Activated CD4-positive, alpha-beta memory T cell treated with anti-CD3 and anti-CD28 coated beads, Interleukin-2, amount 10 ng/mL, durations not matched to agents 7 days and 5 days (primary cell): ENCODE data around the gene HLF. TPM values are rescaled to one million over a fixed set of nuclear protein-coding genes. Genes with fewer than 3 reads are reported as not detected.
"Not testable (repeated sequence)": the region's sequence is repeated elsewhere in the genome, so short reads cannot be mapped to it uniquely, and the experiment has no call there.

Experiments used
- CTCF ChIA-PET: fragments of 350-600 bp; sonication (Branson Sonifier 250); formaldehyde crosslinking; loops from one replicate; lab custom pipeline; 2021; ENCODE audit warnings: antibody characterized with exemption, inconsistent platforms; lab: Charles Lee
- POLR2A ChIA-PET: fragments of 350-600 bp; sonication (Branson Sonifier 250); formaldehyde crosslinking; loops from one replicate; lab custom pipeline; 2021; ENCODE audit warnings: antibody characterized with exemption; lab: Charles Lee
- DNase-seq: peaks from one replicate; pipeline ENCODE4 v3.0.0-alpha.2; 2020
- H3K27ac Mint-ChIP-seq: one replicate; pipeline ENCODE4 v1.8.0; 2021; ENCODE audit warnings: mild to moderate bottlenecking, mixed read lengths
- H3K27me3 Mint-ChIP-seq: one replicate; pipeline ENCODE4 v1.8.0; 2021; ENCODE audit warnings: mixed read lengths
- H3K36me3 Mint-ChIP-seq: one replicate; pipeline ENCODE4 v1.8.0; 2021; ENCODE audit warnings: low read depth, mixed read lengths
- H3K4me1 Mint-ChIP-seq: one replicate; pipeline ENCODE4 v1.8.0; 2021; ENCODE audit warnings: mixed read lengths
- H3K4me3 Mint-ChIP-seq: one replicate; pipeline ENCODE4 v1.8.0; 2021; ENCODE audit warnings: mild to moderate bottlenecking, mixed read lengths
- H3K9me3 Mint-ChIP-seq: one replicate; pipeline ENCODE4 v1.8.0; 2021; ENCODE audit warnings: mixed read lengths
- total RNA-seq, 2 experiments: library from RNA; stranded (reverse); gene quantifications; one replicate each; pipeline ENCODE4 v1.2.3, GENCODE V29; 2021

The HLF gene
- total RNA-seq, 2 experiments from 2014 or later: 2.8 to 3.3 TPM

- Mint-ChIP-seq H3K36me3 (no peaks in the 10 kb centered on the region), H3K27me3 (peaks cover 5% of the 10 kb centered on the region)
- CTCF ChIA-PET: interaction anchor here (1.2 to 2.0 kb wide), 3 partner anchors 22 to 31 kb away, joined by 3 to 6 read pairs (median 3); no protein-coding TSS in a partner anchor
These were observed 61.3 kb downstream of the HLF start for GRCh38 chr17:55326030-55326429.

GRCh38 chr17:55327225-55328088 is 62.7 kb downstream of the HLF start:
- Mint-ChIP-seq H3K4me3 (no peak overlapping the region), H3K27me3 (peaks cover 5% of the 10 kb centered on the region), H3K4me1 (peaks cover 2% of the 10 kb centered on the region), H3K36me3 (no peaks in the 10 kb centered on the region), H3K27ac (no peak overlapping the region), H3K9me3 (peaks cover 4% of the 10 kb centered on the region)
- no peak for DNase-seq
- ChIA-PET POLR2A (no interaction called here), CTCF (no interaction called here)

More at GRCh38 chr17:55326030-55326429, 61.3 kb downstream of the HLF start:
- POLR2A ChIA-PET: no interaction called here
- no peak overlapping the region for H3K4me3 Mint-ChIP-seq
- no peak for DNase-seq
- H3K9me3 Mint-ChIP-seq: peaks cover 4% of the 10 kb centered on the region
- no peaks in the 10 kb centered on the region for H3K4me1 Mint-ChIP-seq
- H3K27ac Mint-ChIP-seq: no peak overlapping the region

- POLR2A ChIA-PET, CTCF ChIA-PET, H3K36me3 Mint-ChIP-seq, H3K9me3 Mint-ChIP-seq, H3K4me1 Mint-ChIP-seq, H3K4me3 Mint-ChIP-seq, H3K27me3 Mint-ChIP-seq, H3K27ac Mint-ChIP-seq, DNase-seq: not testable (repeated sequence)
These were observed 63.8 kb downstream of the HLF start for GRCh38 chr17:55328514-55328913.

- Mint-ChIP-seq H3K36me3 (no peaks in the 10 kb centered on the region), H3K9me3 (peaks cover 4% of the 10 kb centered on the region), H3K4me1 (peaks cover 2% of the 10 kb centered on the region), H3K27me3 (peaks cover 5% of the 10 kb centered on the region), H3K4me3 (no peak overlapping the region), H3K27ac (no peak overlapping the region)
- POLR2A ChIA-PET: no interaction called here
- CTCF ChIA-PET: interaction anchor here (1.1 kb wide), 2 partner anchors 17 to 26 kb away, joined by 4 to 5 read pairs; no protein-coding TSS in a partner anchor
- DNase-seq: no peak
These were observed 65.7 kb downstream of the HLF start for GRCh38 chr17:55330344-55330933.

- Mint-ChIP-seq H3K4me3 (no peak overlapping the region), H3K9me3 (peaks cover 4% of the 10 kb centered on the region), H3K27ac (no peak overlapping the region), H3K4me1 (peaks cover 2% of the 10 kb centered on the region), H3K36me3 (no peaks in the 10 kb centered on the region), H3K27me3 (peaks cover 10% of the 10 kb centered on the region)
- CTCF ChIA-PET: no interaction called here
- POLR2A ChIA-PET: no interaction called here
- no peak for DNase-seq
These were observed 67.7 kb downstream of the HLF start for GRCh38 chr17:55332296-55333041.

- ChIA-PET CTCF (interaction anchor here (1.8 kb wide), 1 partner anchor 13 kb away, joined by 6 read pairs; no protein-coding TSS in a partner anchor), POLR2A (no interaction called here)
- H3K27ac Mint-ChIP-seq: no peak overlapping the region
- H3K36me3 Mint-ChIP-seq: peaks cover 3% of the 10 kb centered on the region
- peaks cover 2% of the 10 kb centered on the region for H3K4me1 Mint-ChIP-seq
- peaks cover 19% of the 10 kb centered on the region for H3K27me3 Mint-ChIP-seq
- H3K4me3 Mint-ChIP-seq: no peak overlapping the region
- peaks cover 6% of the 10 kb centered on the region for H3K9me3 Mint-ChIP-seq
- DNase-seq: no peak
These were observed 69.5 kb downstream of the HLF start for GRCh38 chr17:55334285-55334684.

- H3K9me3 Mint-ChIP-seq: peaks cover 8% of the 10 kb centered on the region
- ChIA-PET POLR2A (no interaction called here), CTCF (interaction anchor here (1.8 kb wide), 1 partner anchor 13 kb away, joined by 6 read pairs; no protein-coding TSS in a partner anchor)
- H3K4me3 Mint-ChIP-seq: no peak overlapping the region
- peaks cover 3% of the 10 kb centered on the region for H3K4me1 Mint-ChIP-seq
- peaks cover 4% of the 10 kb centered on the region for H3K36me3 Mint-ChIP-seq
- DNase-seq: no peak
- H3K27ac Mint-ChIP-seq: no peak overlapping the region
- peaks cover 26% of the 10 kb centered on the region for H3K27me3 Mint-ChIP-seq
These were observed 70.3 kb downstream of the HLF start for GRCh38 chr17:55334881-55335540.

GRCh38 chr17:55335625-55336024 is 70.9 kb downstream of the HLF start:
- Mint-ChIP-seq H3K27me3 (peaks cover 28% of the 10 kb centered on the region), H3K4me1 (peaks cover 5% of the 10 kb centered on the region), H3K36me3 (peaks cover 6% of the 10 kb centered on the region), H3K27ac (no peak overlapping the region), H3K9me3 (peaks cover 8% of the 10 kb centered on the region), H3K4me3 (no peak overlapping the region)
- ChIA-PET POLR2A (interaction anchor here (0.6 kb wide), 1 partner anchor 24 kb away, joined by 3 read pairs; no protein-coding TSS in a partner anchor), CTCF (interaction anchor here (1.8 kb wide), 1 partner anchor 12 kb away, joined by 6 read pairs; no protein-coding TSS in a partner anchor)
- no peak for DNase-seq

- Mint-ChIP-seq H3K4me1 (peaks cover 8% of the 10 kb centered on the region), H3K27me3 (peaks cover 30% of the 10 kb centered on the region), H3K27ac (no peak overlapping the region), H3K9me3 (peaks cover 8% of the 10 kb centered on the region), H3K4me3 (no peak overlapping the region), H3K36me3 (peaks cover 6% of the 10 kb centered on the region)
- DNase-seq: no peak
- ChIA-PET CTCF (no interaction called here), POLR2A (no interaction called here)
These were observed 71.7 kb downstream of the HLF start for GRCh38 chr17:55336426-55336825.

GRCh38 chr17:55340176-55340575 is 75.4 kb downstream of the HLF start:
- POLR2A ChIA-PET: no interaction called here
- Mint-ChIP-seq H3K27ac (no peak overlapping the region), H3K36me3 (peaks cover 6% of the 10 kb centered on the region)

GRCh38 chr17:55340686-55341085 is 75.9 kb downstream of the HLF start:
- ChIA-PET POLR2A (interaction anchor here (1.0 kb wide), 1 partner anchor 25 kb away, joined by 3 read pairs; no protein-coding TSS in a partner anchor), CTCF (interaction anchor here (0.7 kb wide), 1 partner anchor 16 kb away, joined by 4 read pairs; no protein-coding TSS in a partner anchor)
- Mint-ChIP-seq H3K27ac (no peak overlapping the region), H3K9me3 (peaks cover 11% of the 10 kb centered on the region), H3K4me1 (peaks cover 45% of the 10 kb centered on the region), H3K36me3 (peaks cover 11% of the 10 kb centered on the region), H3K4me3 (no peak overlapping the region), H3K27me3 (peaks cover 34% of the 10 kb centered on the region)
- no peak for DNase-seq

More at GRCh38 chr17:55340176-55340575, 75.4 kb downstream of the HLF start:
- H3K4me3 Mint-ChIP-seq: no peak overlapping the region
- no peak for DNase-seq
- H3K9me3 Mint-ChIP-seq: peaks cover 8% of the 10 kb centered on the region
- H3K4me1 Mint-ChIP-seq: peaks cover 40% of the 10 kb centered on the region
- peaks cover 34% of the 10 kb centered on the region for H3K27me3 Mint-ChIP-seq
- CTCF ChIA-PET: no interaction called here

- no peak overlapping the region for H3K27ac Mint-ChIP-seq
- CTCF ChIA-PET: interaction anchor here (0.7 kb wide), 1 partner anchor 15 kb away, joined by 4 read pairs; no protein-coding TSS in a partner anchor
These were observed 76.7 kb downstream of the HLF start for GRCh38 chr17:55341432-55341831.

More at GRCh38 chr17:55341432-55341831, 76.7 kb downstream of the HLF start:
- no peak for DNase-seq
- H3K4me1 Mint-ChIP-seq: peaks cover 48% of the 10 kb centered on the region
- no peak overlapping the region for H3K4me3 Mint-ChIP-seq
- POLR2A ChIA-PET: interaction anchor here (1.0 kb wide), 1 partner anchor 26 kb away, joined by 3 read pairs; no protein-coding TSS in a partner anchor
- peaks cover 13% of the 10 kb centered on the region for H3K36me3 Mint-ChIP-seq
- H3K27me3 Mint-ChIP-seq: peaks cover 33% of the 10 kb centered on the region
- peaks cover 14% of the 10 kb centered on the region for H3K9me3 Mint-ChIP-seq
